Urinary bladder (tissue), 4 donors: ENCODE results near the gene NEK4. TPM values are rescaled to one million over a fixed set of nuclear protein-coding genes. Genes with fewer than 3 reads are reported as not detected.

ENCODE experiments used
- DNase-seq: peaks from one replicate; pipeline ENCODE4 v3.0.0-alpha.2; 2015; ENCODE audit errors: extremely low spot score
- H3K27ac ChIP-seq: one replicate; pipeline ENCODE4 v1.5.1; 2013; ENCODE audit warnings: low read depth, mild to moderate bottlenecking, moderate library complexity
- H3K36me3 ChIP-seq: one replicate; pipeline ENCODE4 v1.6.1; 2013; ENCODE audit warnings: mild to moderate bottlenecking, moderate library complexity; ENCODE audit not compliant: insufficient read depth
- H3K4me1 ChIP-seq: one replicate; pipeline ENCODE4 v1.6.1; 2013; ENCODE audit warnings: mild to moderate bottlenecking, moderate library complexity; ENCODE audit not compliant: insufficient read depth
- H3K4me3 ChIP-seq: one replicate; pipeline ENCODE4 v1.5.1; 2013; ENCODE audit warnings: low read depth, low read length
- WGBS: extraction: QIAGEN DNeasy Blood & Tissue Kit; methylation state at CpG from one replicate; pipeline ENCODE4 v1.1.7; 2013; 5-methylcytosine and 5-hydroxymethylcytosine counted together
- polyA plus RNA-seq: library from polyadenylated mRNA; stranded (reverse); fragments of 200-250 nt; gene quantifications from one replicate; pipeline ENCODE4 v1.2.3, GENCODE V29; 2013
- total RNA-seq: library from RNA; depleted of rRNA; stranded (reverse); fragments of >200 nt; gene quantifications from one replicate; pipeline ENCODE4 v1.2.3, GENCODE V29; 2014
- donor health status: healthy with polysubstance abuse.
- donor health status: healthy.

NEK4 gene
- total and polyA plus RNA-seq, 2 donors: 11.5 to 29.7 TPM

GRCh38 chr3:52789746-52790040, 19.0 kb upstream of the NEK4 start:
- Histone ChIP-seq H3K27ac (no peak overlapping the region), H3K4me3 (no peak overlapping the region), H3K4me1 (no peaks in the 10 kb centered on the region), H3K36me3 (no peaks in the 10 kb centered on the region)
- DNase-seq: no peak
- 86% methylated on average over 6 of the region's 6 CpGs for WGBS

GRCh38 chr3:52788890-52789745, 18.4 kb upstream of the NEK4 start:
- no peak for DNase-seq
- no peaks in the 10 kb centered on the region for H3K36me3 ChIP-seq
- H3K4me1 ChIP-seq: no peaks in the 10 kb centered on the region
- no peak overlapping the region for H3K4me3 ChIP-seq
- 86% methylated on average over 16 of the region's 16 CpGs for WGBS
- no peak overlapping the region for H3K27ac ChIP-seq

- Histone ChIP-seq H3K36me3 (no peaks in the 10 kb centered on the region), H3K4me1 (no peaks in the 10 kb centered on the region), H3K4me3 (no peak overlapping the region), H3K27ac (no peak overlapping the region)
- no peak for DNase-seq
- 57% methylated on average over 17 of the region's 17 CpGs for WGBS
These were observed 17.2 kb upstream of the NEK4 start for GRCh38 chr3:52787672-52788625.

GRCh38 chr3:52787246-52787645, 16.5 kb upstream of the NEK4 start:
- no peaks in the 10 kb centered on the region for H3K4me1 ChIP-seq
- H3K27ac ChIP-seq: no peak overlapping the region
- no peaks in the 10 kb centered on the region for H3K36me3 ChIP-seq
- no peak overlapping the region for H3K4me3 ChIP-seq
- DNase-seq: no peak
- WGBS: 87% methylated on average over 11 of the region's 11 CpGs

GRCh38 chr3:52786330-52787215, 15.8 kb upstream of the NEK4 start:
- Histone ChIP-seq H3K4me3 (no peak overlapping the region), H3K36me3 (no peaks in the 10 kb centered on the region), H3K4me1 (no peaks in the 10 kb centered on the region), H3K27ac (no peak overlapping the region)
- 87% methylated on average over 19 of the region's 19 CpGs for WGBS
- DNase-seq: no peak

GRCh38 chr3:52784931-52785590, 14.3 kb upstream of the NEK4 start:
- Histone ChIP-seq H3K4me1 (no peaks in the 10 kb centered on the region), H3K27ac (no peak overlapping the region), H3K36me3 (no peaks in the 10 kb centered on the region), H3K4me3 (no peak overlapping the region)
- DNase-seq: no peak
- WGBS: 67% methylated on average over 5 of the region's 5 CpGs

- Histone ChIP-seq H3K36me3 (no peaks in the 10 kb centered on the region), H3K27ac (no peak overlapping the region), H3K4me3 (no peak overlapping the region), H3K4me1 (no peaks in the 10 kb centered on the region)
- 84% methylated on average over 18 of the region's 18 CpGs for WGBS
- no peak for DNase-seq
These were observed 13.4 kb upstream of the NEK4 start for GRCh38 chr3:52784021-52784621.

GRCh38 chr3:52783211-52783555, 12.4 kb upstream of the NEK4 start:
- no peaks in the 10 kb centered on the region for H3K36me3 ChIP-seq
- no peak for DNase-seq
- no peak overlapping the region for H3K27ac ChIP-seq
- H3K4me3 ChIP-seq: no peak overlapping the region
- WGBS: 82% methylated on average over 3 of the region's 3 CpGs
- no peaks in the 10 kb centered on the region for H3K4me1 ChIP-seq

- Histone ChIP-seq H3K36me3 (no peaks in the 10 kb centered on the region), H3K4me1 (no peaks in the 10 kb centered on the region), H3K27ac (no peak overlapping the region), H3K4me3 (no peak overlapping the region)
- no peak for DNase-seq
- WGBS: 65% methylated on average over 12 of the region's 12 CpGs
These were observed 11.9 kb upstream of the NEK4 start for GRCh38 chr3:52782412-52783210.

GRCh38 chr3:52781741-52782140, 11.0 kb upstream of the NEK4 start:
- H3K4me3 ChIP-seq: no peak overlapping the region
- no peaks in the 10 kb centered on the region for H3K4me1 ChIP-seq
- H3K36me3 ChIP-seq: no peaks in the 10 kb centered on the region
- H3K27ac ChIP-seq: no peak overlapping the region
- no peak for DNase-seq
- 71% methylated on average over 13 of the region's 13 CpGs for WGBS

GRCh38 chr3:52779837-52780585, 9.3 kb upstream of the NEK4 start:
- DNase-seq: no peak
- WGBS: 81% methylated on average over 8 of the region's 8 CpGs
- no peaks in the 10 kb centered on the region for H3K4me1 ChIP-seq
- no peaks in the 10 kb centered on the region for H3K36me3 ChIP-seq
- H3K27ac ChIP-seq: no peak overlapping the region
- H3K4me3 ChIP-seq: no peak overlapping the region
